NB4 (cell line): ENCODE measurements around the gene TOM1L2.

Source experiments
- CTCF ChIP-seq: IDR thresholded peaks from one replicate; pipeline ENCODE4 v1.5.1; 2012; ENCODE audit warnings: low read depth, low read length
- MAX ChIP-seq: IDR thresholded peaks from 2 replicates; pipeline ENCODE4 v1.6.1; 2011; ENCODE audit warnings: low read depth, low read length
- MYC ChIP-seq: IDR thresholded peaks from 2 replicates; pipeline ENCODE4 v1.6.1; 2011; ENCODE audit warnings: low read depth, low read length
- POLR2A ChIP-seq: IDR thresholded peaks from 2 replicates; pipeline ENCODE4 v1.6.1; 2011; ENCODE audit warnings: mild to moderate bottlenecking; ENCODE audit not compliant: insufficient read length; ENCODE audit errors: extremely low read depth

DNA sequence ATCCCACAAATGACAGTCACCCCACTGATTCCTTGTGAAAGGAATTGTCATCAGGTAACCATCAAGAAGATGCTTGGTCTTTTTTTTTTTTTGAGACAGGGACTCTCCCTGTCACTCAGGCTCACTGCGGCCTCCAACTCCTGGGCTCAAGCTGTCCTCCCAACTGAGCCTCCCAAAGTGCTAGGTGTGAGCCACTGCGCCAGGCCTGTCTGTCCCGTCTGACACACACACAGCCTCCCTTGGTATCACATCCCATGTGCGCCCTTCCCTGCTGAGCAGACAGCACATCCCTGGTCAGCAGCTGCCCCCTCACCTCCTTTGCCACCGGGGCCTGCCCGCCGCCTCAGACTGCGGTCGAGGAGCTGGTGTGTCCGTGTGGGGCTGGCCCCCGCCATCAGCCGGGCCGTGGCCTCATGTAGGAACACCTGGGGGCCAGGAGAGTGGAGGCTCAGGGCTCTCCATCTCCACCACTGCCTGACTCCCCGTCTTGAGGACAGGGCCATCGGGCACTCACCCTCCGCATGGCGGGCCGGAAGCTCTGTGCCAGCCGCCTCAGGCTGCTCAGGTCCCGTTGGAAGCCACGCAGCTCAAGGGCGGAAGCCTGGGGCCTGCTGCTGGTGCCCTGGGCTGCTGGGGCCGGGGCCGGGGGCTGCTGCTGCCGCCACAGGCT is 159.0 kb downstream of the TOM1L2 start:
- TF ChIP-seq CTCF (no peak), MYC (no peak), MAX (no peak), POLR2A (no peak)
